ENCODE measurements around the gene CYBC1.

CYBC1 gene

DNA sequence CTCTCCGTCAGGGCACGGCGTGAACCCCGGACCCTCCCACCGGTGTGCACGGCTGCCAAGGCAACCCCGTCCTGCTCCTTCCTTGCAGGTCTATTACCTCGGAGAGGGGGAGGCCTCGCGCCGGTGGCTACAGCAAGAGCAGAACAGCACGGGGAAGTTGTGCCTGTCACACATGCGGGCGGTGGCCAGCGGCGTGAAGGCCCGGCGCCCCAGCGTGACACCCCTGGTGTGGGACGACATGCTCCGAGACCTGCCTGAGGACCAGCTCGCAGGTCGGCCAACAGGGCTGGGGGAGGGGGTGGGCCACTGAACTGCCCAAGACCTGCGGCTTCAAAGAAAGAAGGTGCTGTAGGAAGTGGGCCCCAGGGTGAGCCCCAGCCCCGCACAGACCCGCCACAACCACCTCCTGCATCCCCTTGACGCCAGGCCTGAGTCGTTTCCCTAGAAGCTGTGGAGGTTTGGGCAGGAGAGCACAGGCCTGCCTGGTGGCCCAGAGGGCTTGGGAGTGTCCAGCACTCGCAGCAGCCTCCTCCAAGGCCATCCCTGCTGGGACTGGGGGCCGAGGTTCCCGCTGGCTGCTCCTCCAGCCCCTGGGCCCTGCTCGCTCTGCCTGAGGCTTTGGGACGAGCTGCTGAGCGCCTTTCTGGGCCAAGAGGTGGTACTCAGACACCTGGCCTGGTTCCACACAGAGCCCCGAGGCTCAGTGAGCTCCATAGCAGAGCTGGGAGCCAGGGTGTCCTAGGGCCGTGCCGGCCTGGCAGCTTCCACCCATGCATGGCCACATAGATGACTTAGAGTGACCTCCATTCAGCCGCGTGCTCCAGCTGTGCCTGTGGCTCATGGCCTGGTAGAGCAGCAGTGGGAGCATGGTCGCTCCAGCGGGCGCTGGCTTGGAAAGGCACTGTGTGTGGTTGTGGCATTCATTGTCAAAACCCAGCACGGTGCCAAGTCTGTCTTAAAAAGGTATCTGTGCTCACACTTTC lies 14.7 kb downstream of the CYBC1 start:
- H3K4me3 ChIP-seq (ENCODE audit: low read depth, low read length) = no peak overlapping the region
- no peaks in the 10 kb centered on the region for H3K36me3 ChIP-seq (ENCODE audit: control insufficient read depth, insufficient read depth, low read length)
- no peak overlapping the region for H3K4me2 ChIP-seq (ENCODE audit: low read length)
- TF ChIP-seq, protein P1, sequence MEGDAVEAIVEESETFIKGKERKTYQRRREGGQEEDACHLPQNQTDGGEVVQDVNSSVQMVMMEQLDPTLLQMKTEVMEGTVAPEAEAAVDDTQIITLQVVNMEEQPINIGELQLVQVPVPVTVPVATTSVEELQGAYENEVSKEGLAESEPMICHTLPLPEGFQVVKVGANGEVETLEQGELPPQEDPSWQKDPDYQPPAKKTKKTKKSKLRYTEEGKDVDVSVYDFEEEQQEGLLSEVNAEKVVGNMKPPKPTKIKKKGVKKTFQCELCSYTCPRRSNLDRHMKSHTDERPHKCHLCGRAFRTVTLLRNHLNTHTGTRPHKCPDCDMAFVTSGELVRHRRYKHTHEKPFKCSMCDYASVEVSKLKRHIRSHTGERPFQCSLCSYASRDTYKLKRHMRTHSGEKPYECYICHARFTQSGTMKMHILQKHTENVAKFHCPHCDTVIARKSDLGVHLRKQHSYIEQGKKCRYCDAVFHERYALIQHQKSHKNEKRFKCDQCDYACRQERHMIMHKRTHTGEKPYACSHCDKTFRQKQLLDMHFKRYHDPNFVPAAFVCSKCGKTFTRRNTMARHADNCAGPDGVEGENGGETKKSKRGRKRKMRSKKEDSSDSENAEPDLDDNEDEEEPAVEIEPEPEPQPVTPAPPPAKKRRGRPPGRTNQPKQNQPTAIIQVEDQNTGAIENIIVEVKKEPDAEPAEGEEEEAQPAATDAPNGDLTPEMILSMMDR (IDR thresholded peaks at IDR 0.05) = no peak
- H3K9ac ChIP-seq = no peak overlapping the region
- no peaks in the 10 kb centered on the region for H3K27me3 ChIP-seq (ENCODE audit: control insufficient read depth, insufficient read depth, low read length)
- H3K79me2 ChIP-seq = no peaks in the 10 kb centered on the region
- no peak overlapping the region for H3K27ac ChIP-seq
- H2AFZ ChIP-seq = no peak overlapping the region
- no peaks in the 10 kb centered on the region for H3K9me3 ChIP-seq (ENCODE audit: control insufficient read depth, low read length)
- H3K4me1 ChIP-seq = peaks cover 3% of the 10 kb centered on the region

DNA sequence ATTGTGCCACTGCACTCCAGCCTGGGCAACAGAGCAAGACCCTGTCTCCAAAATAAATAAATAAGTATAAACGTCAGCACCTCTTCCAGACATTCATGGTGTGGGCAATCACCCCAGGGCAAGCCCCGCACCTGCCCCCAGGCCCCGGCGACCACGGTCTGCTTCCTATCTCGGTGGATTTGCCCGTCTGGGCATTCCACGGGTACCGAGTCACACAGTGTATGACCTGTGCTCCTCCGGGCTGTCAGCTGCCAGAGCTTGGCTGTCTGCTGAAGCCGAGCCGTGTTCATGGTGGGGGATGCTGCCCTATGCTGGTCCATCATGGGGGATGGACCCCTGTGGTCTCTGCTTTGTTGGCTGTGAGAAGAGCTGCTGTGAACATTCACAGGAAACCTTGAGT lies 15.4 kb downstream of the CYBC1 start:
- no peak overlapping the region for H2AFZ ChIP-seq
- H3K27me3 ChIP-seq (ENCODE audit: control insufficient read depth, insufficient read depth, low read length) = no peaks in the 10 kb centered on the region
- H3K4me3 ChIP-seq (ENCODE audit: low read depth, low read length) = no peak overlapping the region
- no peak overlapping the region for H3K9ac ChIP-seq
- H3K36me3 ChIP-seq (ENCODE audit: control insufficient read depth, insufficient read depth, low read length) = no peaks in the 10 kb centered on the region
- no peak overlapping the region for H3K27ac ChIP-seq
- no peaks in the 10 kb centered on the region for H3K79me2 ChIP-seq
- H3K9me3 ChIP-seq (ENCODE audit: control insufficient read depth, low read length) = no peaks in the 10 kb centered on the region
- TF ChIP-seq, protein P1 (IDR thresholded peaks at IDR 0.05) = no peak
- H3K4me1 ChIP-seq = no peaks in the 10 kb centered on the region
- H3K4me2 ChIP-seq (ENCODE audit: low read length) = no peak overlapping the region

DNA sequence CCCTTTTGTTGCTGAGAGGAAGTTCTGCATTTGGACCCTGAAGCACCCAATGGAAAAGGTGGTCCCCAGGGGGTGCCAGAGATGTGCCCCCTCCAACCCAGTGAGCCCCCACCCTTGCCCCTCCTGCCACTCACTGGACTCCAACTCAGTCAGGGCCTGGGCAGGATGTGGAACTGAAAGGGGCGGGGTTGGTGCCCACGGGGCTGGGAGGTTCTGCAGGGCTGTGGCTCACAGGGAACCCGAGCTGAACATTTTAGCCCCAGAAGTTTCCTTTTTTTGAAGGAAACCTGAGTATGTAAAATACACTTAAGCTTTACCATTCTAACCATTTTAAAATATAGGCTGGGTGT lies 16.4 kb downstream of the CYBC1 start:
- Histone ChIP-seq H3K36me3 (ENCODE audit: control insufficient read depth, insufficient read depth, low read length) (no peaks in the 10 kb centered on the region), H3K4me1 (no peaks in the 10 kb centered on the region)
- TF ChIP-seq, protein P1 (IDR thresholded peaks at IDR 0.05) = no peak

GRCh38 chr17:82433560-82434215 lies 16.9 kb downstream of the CYBC1 start:
- no peaks in the 10 kb centered on the region for H3K79me2 ChIP-seq
- no peaks in the 10 kb centered on the region for H3K27me3 ChIP-seq (ENCODE audit: control insufficient read depth, insufficient read depth, low read length)
- no peak overlapping the region for H3K9ac ChIP-seq
- H3K9me3 ChIP-seq (ENCODE audit: control insufficient read depth, low read length) = no peaks in the 10 kb centered on the region
- H3K27ac ChIP-seq = no peak overlapping the region
- no peak overlapping the region for H3K4me3 ChIP-seq (ENCODE audit: low read depth, low read length)
- no peaks in the 10 kb centered on the region for H3K36me3 ChIP-seq (ENCODE audit: control insufficient read depth, insufficient read depth, low read length)
- H3K4me2 ChIP-seq (ENCODE audit: low read length) = no peak overlapping the region
- no peak overlapping the region for H2AFZ ChIP-seq
- no peaks in the 10 kb centered on the region for H3K4me1 ChIP-seq
- TF ChIP-seq, protein P1 (IDR thresholded peaks at IDR 0.05) = no peak

More for the DNA sequence above, 16.4 kb downstream of the CYBC1 start:
- H2AFZ ChIP-seq = no peak overlapping the region
- no peak overlapping the region for H3K4me3 ChIP-seq (ENCODE audit: low read depth, low read length)
- no peak overlapping the region for H3K9ac ChIP-seq
- H3K27me3 ChIP-seq (ENCODE audit: control insufficient read depth, insufficient read depth, low read length) = no peaks in the 10 kb centered on the region
- no peaks in the 10 kb centered on the region for H3K79me2 ChIP-seq
- no peaks in the 10 kb centered on the region for H3K9me3 ChIP-seq (ENCODE audit: control insufficient read depth, low read length)
- no peak overlapping the region for H3K4me2 ChIP-seq (ENCODE audit: low read length)
- no peak overlapping the region for H3K27ac ChIP-seq
